ENCODE measurements around the gene MAGED1. TPM values are rescaled to one million over a fixed set of nuclear protein-coding genes. Genes with fewer than 3 reads are reported as not detected.

Gene MAGED1
- total and polyA plus RNA-seq, 2 of the 8 experiments (the other 6 are each of a cell fraction or from before 2014, with no cell fraction given), result 91.0 to 91.1 TPM

GRCh38 chrX:51853251-51853650 is 40.2 kb upstream of the MAGED1 start:
- Histone ChIP-seq H2AFZ (ENCODE audit: low read length) (no peak overlapping the region), H3K9me3 (ENCODE audit: insufficient read depth in 2 of 2, low read depth in 1 of 2, low read length in 1 of 2) (peaks cover 10% of the 10 kb centered on the region in 2 experiments; a peak in 3 of 4 replicates), H3K4me1 (replicated peaks in 1 of 4; ENCODE audit: control insufficient read depth in 3 of 4, insufficient read depth in 4 of 4, low read length in 3 of 4) (peaks cover 2 to 19% (median 10%) of the 10 kb centered on the region in 4 experiments; a peak in 4 of 7 replicates), H2AK5ac (ENCODE audit: low read depth, low read length) (no peak overlapping the region), H3K56ac (replicated peaks; ENCODE audit: insufficient read length, low read depth, low read length) (no peak overlapping the region), H2BK20ac (ENCODE audit: low read length) (no peak overlapping the region), H2BK5ac (ENCODE audit: low read depth, low read length) (peak overlapping the region; percentile 52; the same call in 1 of the 2 replicates), H3K27ac (ENCODE audit: low read depth, low read length) (peak overlapping the region; percentile 39; the same call in 1 of the 2 replicates), H3K18ac (ENCODE audit: extremely low read depth, low read length) (no peak overlapping the region), H3K4me3 (ENCODE audit: extremely low read depth in 1 of 4, insufficient read depth in 2 of 4, low read depth in 3 of 4, low read length in 4 of 4) (peak overlapping the region in 1 of 4 experiments; percentile 47; a peak in 2 of 8 replicates), H3K27me3 (replicated peaks in 1 of 4; ENCODE audit: control insufficient read depth in 3 of 4, extremely low read depth in 1 of 4, insufficient read depth in 3 of 4, low read length in 3 of 4) (no peaks in the 10 kb centered on the region), H3K14ac (ENCODE audit: insufficient read length) (no peak overlapping the region), H3K9ac (replicated peaks in 1 of 4; ENCODE audit: extremely low read depth in 1 of 4, low read depth in 3 of 4, low read length in 3 of 4) (no peak overlapping the region), H4K8ac (ENCODE audit: extremely low read depth, insufficient read depth, low read length) (no peak overlapping the region), H4K91ac (replicated peaks; ENCODE audit: insufficient read length, low read length) (no peak overlapping the region), H2BK12ac (ENCODE audit: low read depth, low read length) (no peak overlapping the region), H3K23me2 (ENCODE audit: low read depth, low read length) (no peaks in the 10 kb centered on the region), H2BK120ac (replicated peaks; ENCODE audit: low read depth, low read length) (no peak overlapping the region), H3K4ac (replicated peaks; ENCODE audit: insufficient read length, low read depth, low read length) (no peak overlapping the region), H4K20me1 (replicated peaks in 1 of 2; ENCODE audit: control insufficient read depth in 1 of 2, insufficient read depth in 2 of 2, low read length in 2 of 2) (no peaks in the 10 kb centered on the region), H4K5ac (ENCODE audit: insufficient read length, low read depth, low read length) (no peak overlapping the region), H3K36me3 (ENCODE audit: control insufficient read depth in 2 of 4, insufficient read depth in 4 of 4, low read length in 3 of 4) (peaks cover 0 to 19% (median 5%) of the 10 kb centered on the region in 4 experiments; a peak in 3 of 8 replicates), H2BK15ac (ENCODE audit: low read length) (no peak overlapping the region), H3K23ac (ENCODE audit: insufficient read length) (no peak overlapping the region), H3K79me2 (ENCODE audit: control insufficient read depth in 1 of 2, insufficient read depth in 2 of 2, low read length in 2 of 2) (peaks cover 0 to 67% of the 10 kb centered on the region in 2 experiments; a peak in 2 of 4 replicates), H3K79me1 (ENCODE audit: low read depth, low read length) (no peaks in the 10 kb centered on the region), H3K4me2 (ENCODE audit: insufficient read depth in 1 of 2, low read depth in 2 of 2, low read length in 2 of 2) (peak overlapping the region; percentile 54 to 61; a peak in 3 of 4 replicates)
- ChIA-PET POLR2A (ENCODE audit: partially characterized antibody) (interaction anchor here (1.9 kb wide), 1 partner anchor 40 kb away, joined by 7 read pairs; the partner anchor contains the start of gene MAGED1), CTCF (ENCODE audit: partially characterized antibody) (interaction anchor here (1.4 kb wide), 1 partner anchor 212 kb away, joined by 3 read pairs; no protein-coding TSS in a partner anchor)
- FAIRE-seq (no peak), DNase-seq (ENCODE audit: low read depth in 1 of 2, low spot score in 2 of 2) (no peak)
- no peak for TF ChIP-seq SAP30 (IDR thresholded peaks at IDR 0.05; ENCODE audit: insufficient read depth, insufficient replicate concordance, low read length)
- no peak for TF ChIP-seq CREB1 (IDR thresholded peaks at IDR 0.05)
- TF ChIP-seq POLR2AphosphoS5 (IDR thresholded peaks at IDR 0.05; ENCODE audit: low read depth, low read length), result no peak
- TF ChIP-seq EZH2 (IDR thresholded peaks at IDR 0.05; ENCODE audit: low read depth, low read length, severe bottlenecking), result no peak
- no peak for TF ChIP-seq CEBPB (IDR thresholded peaks at IDR 0.05; ENCODE audit: low read depth, low read length)
- no peak for TF ChIP-seq POU5F1 (IDR thresholded peaks at IDR 0.05; ENCODE audit: low read depth, low read length)
- TF ChIP-seq FOSL1 (IDR thresholded peaks at IDR 0.05; ENCODE audit: insufficient read depth, low read depth, low read length), result no peak
- TF ChIP-seq BRCA1 (IDR thresholded peaks at IDR 0.05; ENCODE audit: low read depth, low read length), result no peak
- TF ChIP-seq SIX5 (IDR thresholded peaks at IDR 0.05; ENCODE audit: low read depth, low read length), result no peak
- WGBS, 2 experiments (ENCODE audit: extremely low coverage in 1 of 2, insufficient coverage in 1 of 2, insufficient read length in 1 of 2, insufficient replicate concordance in 2 of 2, low coverage in 1 of 2, low lambda C conversion rate in 2 of 2, missing lambda C conversion rate in 1 of 2), result 0% methylated on average over 1 of the region's 1 CpG; no CpG with 5 or more reads in 1 of the 2 experiments

All from H1 (cell line).